Measurements from ENCODE around the gene TEKT5.
"Not testable (repeated sequence)": the region's sequence is repeated elsewhere in the genome, so short reads cannot be mapped to it uniquely, and the experiment has no call there.

Gene TEKT5

GRCh38 chr16:10684511-10685151, 10.1 kb downstream of the TEKT5 start:
- no peak for DNase-seq (ENCODE audit: low read depth)

DNA sequence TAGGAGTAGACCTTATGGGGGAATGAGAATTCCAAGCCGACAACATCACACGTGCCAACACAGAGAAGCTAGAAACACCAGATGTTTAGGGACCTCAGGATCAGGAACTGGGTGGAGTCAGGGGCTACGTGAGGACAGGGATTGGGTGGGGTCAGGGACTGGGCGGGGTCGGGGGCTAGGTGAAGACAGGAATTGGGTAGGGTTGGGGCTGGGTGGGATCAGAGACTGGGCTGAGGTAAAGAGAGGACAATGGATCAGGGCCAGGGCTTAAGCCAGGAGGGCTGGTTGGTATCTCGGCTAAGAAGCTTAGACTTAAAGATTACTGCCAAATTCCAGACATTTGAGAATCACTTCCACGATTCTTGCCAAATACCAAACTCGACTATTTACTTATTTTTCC, 11.6 kb downstream of the TEKT5 start:
- no peak for DNase-seq (ENCODE audit: low read depth)

DNA sequence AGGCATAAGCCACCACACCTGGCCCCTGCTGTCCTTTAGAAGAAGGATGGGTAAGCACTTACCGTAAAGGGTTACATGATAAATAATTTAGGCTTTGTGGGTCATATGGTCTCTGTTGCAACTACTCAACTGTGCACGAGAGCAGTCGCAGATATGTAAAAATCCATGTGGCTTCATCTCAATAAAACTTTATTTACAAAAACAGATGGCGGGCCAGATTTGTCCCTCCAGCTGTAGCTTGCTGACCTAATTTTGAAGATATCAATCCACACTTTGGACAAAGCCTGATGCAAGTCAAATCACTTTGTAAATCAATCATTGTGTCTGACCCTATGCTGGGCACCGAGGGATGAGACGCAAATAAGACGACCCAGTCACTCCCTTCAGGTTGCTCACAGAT, 12.1 kb downstream of the TEKT5 start:
- no peak for DNase-seq (ENCODE audit: low read depth)

GRCh38 chr16:10681310-10682308, 13.1 kb downstream of the TEKT5 start:
- no peak for DNase-seq (ENCODE audit: low read depth)

DNA sequence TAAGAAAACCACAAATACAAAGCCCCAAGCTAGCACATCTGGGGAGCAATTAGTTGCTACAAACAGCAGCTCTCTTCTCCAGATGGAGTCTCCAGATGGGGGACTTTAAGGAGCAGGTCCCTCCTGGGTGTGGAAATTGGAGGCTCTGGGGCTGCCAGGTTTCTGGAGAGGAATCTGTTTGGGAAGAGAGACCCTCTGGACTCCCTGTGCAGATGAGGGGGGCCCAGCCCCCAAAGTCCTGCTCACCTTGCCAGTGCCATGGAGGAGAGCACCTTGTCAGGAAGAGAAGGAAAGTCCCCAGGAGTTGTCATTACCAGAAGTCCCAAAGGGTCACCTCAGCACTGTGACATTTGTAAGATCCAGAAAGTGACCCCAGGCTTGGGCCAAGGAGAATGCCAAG, 14.8 kb downstream of the TEKT5 start:
- no peak for DNase-seq (ENCODE audit: low read depth)

- DNase-seq (ENCODE audit: low read depth): not testable (repeated sequence)
Observed at GRCh38 chr16:10679441-10679840, 15.3 kb downstream of the TEKT5 start.

GRCh38 chr16:10678655-10679054, 16.1 kb downstream of the TEKT5 start:
- DNase-seq (ENCODE audit: low read depth): no peak

DNA sequence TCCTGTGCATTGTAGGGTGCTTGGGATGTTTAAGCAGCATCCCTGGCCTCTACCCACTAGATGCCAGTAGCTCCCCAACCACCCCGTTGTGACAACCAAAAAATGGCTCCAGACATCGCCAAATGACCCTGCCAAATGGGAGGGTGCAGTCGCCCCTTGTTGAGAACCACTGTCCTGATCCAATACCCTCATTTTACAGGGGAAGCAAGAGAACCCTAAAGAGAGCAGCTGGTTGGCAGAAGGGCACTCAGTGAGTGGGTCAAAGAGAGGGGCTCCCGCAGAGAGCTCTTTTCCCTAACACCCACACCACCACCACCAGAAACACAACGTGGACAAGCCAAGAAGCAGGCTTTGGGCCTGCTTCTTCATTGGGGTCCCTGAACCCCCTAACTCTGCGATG, 18.4 kb downstream of the TEKT5 start:
- DNase-seq (ENCODE audit: low read depth): no peak

- DNase-seq (ENCODE audit: low read depth): no peak
Observed at GRCh38 chr16:10675861-10676260, 18.9 kb downstream of the TEKT5 start.

GRCh38 chr16:10675216-10675615, 19.5 kb downstream of the TEKT5 start:
- no peak for DNase-seq (ENCODE audit: low read depth)

- DNase-seq (ENCODE audit: low read depth): no peak
Observed at GRCh38 chr16:10671729-10672128, 23.0 kb downstream of the TEKT5 start.

GRCh38 chr16:10669791-10670190, 24.9 kb downstream of the TEKT5 start:
- DNase-seq (ENCODE audit: low read depth): no peak

DNA sequence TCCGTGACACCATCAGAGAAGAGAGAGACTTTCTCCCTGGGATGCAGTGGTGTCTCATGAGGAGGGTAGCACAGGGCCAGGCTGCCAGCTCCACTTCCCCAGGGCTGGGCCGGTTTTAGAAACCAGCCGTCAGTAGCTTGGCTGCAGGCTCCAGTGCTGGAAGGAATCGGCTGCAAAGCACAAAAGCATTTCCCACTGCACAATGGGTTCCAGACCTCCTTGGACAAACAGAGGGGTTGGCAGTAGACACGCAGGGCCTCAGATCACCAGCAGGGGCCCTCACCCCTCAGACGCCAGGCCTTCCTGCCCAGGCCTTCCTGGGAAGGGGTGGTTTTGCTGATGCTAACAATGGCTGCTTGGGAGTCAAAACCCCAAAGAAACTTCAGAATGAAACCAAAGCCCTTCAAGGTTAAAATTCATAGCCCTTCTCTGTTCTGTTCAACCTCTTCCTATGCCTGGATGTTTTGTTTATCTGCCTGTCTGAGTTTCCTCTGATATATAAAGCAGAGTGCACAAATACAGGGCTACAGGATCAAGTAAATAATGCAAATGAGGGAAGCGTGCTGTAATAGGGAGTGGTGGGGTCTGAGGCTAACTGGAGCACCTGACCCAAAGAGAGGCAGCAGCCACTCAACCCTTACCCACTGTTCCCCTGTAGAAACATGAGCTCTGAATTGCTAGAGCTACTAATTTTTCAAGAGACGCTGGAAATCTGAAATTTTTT, 26.2 kb downstream of the TEKT5 start:
- DNase-seq (ENCODE audit: low read depth): no peak

DNA sequence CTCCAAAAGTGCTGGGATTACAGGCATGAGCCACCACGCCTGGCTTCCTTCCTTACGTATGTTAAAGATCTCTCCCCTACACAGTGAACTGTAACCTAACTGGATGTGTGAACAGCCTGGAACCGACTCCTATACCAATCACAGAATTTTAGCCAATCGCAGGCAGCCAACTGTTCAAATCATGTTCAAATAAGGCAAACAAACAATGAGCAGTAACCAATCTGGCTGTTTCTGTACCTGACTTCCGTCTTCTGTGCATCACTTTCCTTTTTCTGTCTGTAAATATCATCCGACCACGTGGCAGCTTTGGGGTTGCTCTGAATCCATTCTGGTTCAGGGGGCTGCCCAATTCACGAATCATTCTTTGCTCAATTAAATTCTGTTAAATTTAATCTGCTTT, 27.5 kb downstream of the TEKT5 start:
- DNase-seq (ENCODE audit: low read depth): no peak

- DNase-seq (ENCODE audit: low read depth): no peak
Observed at GRCh38 chr16:10666291-10666690, 28.4 kb downstream of the TEKT5 start.

DNA sequence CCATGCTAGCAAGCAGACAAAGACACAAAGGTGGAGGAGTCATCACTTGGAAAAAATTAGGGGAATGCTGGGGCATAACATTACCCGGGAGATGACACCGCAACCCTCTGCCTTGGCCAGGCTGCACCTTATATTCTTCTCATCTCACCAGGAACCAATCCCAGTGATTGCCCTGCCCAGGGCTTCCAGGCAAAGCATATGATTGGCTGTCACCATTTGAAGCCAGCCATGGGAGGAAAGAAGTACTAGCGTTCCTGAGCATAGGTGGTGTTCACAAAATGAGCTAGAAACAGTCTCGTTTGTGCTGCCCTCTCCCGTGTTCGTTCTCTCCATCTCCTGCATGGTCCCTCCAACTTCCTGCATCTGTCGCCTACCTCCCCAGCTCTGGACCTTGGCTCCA, 29.6 kb downstream of the TEKT5 start:
- no peak for DNase-seq (ENCODE audit: low read depth)

GRCh38 chr16:10664720-10665126, 30.0 kb downstream of the TEKT5 start:
- no peak for DNase-seq (ENCODE audit: low read depth)

DNA sequence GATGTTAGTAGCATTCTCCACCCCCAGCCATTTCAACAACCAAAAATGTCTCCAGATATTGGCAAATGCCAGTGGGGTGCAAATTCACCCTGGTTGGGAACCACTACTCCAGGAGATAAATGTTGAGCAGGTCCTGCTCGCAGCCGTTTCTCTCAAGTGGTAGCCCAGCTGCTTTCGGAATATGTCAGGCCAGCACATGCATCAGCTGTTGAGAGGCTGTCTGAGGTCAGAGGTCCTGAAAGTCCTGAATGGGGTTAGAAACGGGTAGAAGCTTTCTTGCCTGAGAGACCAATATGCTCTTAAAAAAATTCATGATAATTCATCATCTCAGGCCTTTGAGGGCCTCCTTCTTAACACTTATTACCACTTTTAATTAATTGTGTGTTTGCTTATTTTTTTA, 31.0 kb downstream of the TEKT5 start:
- DNase-seq (ENCODE audit: low read depth): no peak

DNA sequence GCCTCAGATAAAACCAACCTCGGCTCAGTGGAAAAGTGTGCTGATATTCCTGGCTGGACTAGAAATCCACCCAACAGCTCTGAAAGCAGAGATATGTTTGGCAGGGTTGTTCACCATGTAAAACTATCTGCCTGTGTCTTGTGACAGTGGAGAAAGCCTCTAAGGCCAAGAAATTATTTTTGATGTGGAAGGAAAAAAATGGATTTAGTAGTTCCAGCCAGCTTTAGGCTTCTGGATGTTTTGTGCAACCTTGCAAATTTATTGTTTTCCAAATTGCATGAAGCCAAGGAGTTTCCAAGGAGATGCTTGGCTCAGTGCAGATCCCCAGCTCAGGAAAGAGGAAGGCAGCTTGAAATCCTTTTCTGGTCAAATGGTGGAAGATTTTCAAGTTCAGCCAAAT, 31.6 kb downstream of the TEKT5 start:
- no peak for DNase-seq (ENCODE audit: low read depth)

DNA sequence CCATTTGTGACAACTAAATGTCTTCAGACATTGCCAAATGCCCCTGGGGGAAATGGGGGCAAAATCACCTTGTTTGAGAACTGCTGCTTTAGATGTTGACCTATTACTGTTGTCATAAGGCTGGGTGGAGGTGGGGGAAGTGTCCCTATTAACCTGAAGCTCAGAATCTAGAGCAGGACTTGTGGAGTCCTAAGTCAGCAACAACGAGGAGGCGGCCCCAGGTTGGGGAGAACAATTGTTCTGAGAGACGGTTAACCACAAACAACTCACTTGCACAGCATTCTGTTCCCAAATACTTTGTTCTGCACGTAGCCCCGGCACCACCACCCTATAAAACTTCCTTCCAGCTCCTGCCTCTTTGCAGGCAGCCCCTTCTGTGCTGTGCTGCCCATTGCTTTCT, 32.5 kb downstream of the TEKT5 start:
- DNase-seq (ENCODE audit: low read depth): no peak

- no peak for DNase-seq (ENCODE audit: low read depth)
Observed at GRCh38 chr16:10661737-10662136, 33.0 kb downstream of the TEKT5 start.

DNA sequence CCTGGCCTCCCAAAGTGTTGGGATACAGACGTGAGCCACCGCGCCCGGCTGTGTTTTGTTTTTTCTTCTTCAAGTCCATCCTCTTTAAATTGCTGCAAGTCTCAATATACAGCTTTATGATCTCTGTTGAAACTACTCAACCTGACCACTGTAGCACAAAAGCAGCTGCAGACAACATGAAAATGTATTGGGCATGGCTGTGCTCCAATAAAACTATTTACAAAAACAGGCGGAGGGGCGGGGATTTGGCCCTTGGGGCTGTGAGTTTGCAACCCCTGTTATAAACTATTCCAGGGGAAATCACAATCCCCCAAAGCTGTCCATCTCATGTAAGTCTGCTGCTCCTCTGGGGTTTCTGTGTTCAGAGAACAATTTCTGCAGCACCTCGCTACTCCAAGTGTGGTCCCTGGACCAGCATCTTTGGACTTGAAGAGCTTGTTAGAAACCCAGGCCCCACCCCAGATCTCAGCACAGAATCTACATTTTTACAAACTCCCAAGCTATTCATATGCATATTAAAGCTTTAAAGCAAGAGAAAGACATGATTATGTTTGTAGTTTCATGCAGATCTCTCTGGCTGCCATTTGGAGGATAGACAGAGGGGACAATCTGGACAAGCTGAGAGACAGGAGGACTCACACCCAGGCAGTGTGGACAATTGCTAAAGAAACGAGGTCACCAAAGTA, 33.6 kb downstream of the TEKT5 start:
- no peak for DNase-seq (ENCODE audit: low read depth)
